ENCODE results near the gene NFKB2.
A peak's percentile ranks its signal among the peaks of the same experiment; 100 is the strongest.

Gene NFKB2

GRCh38 chr10:102408728-102409603 is 13.5 kb downstream of the NFKB2 start:
- peak; percentile 61 to 80 for DNase-seq (ENCODE audit: low read depth in 2 of 2)

GRCh38 chr10:102409604-102410428 is 14.3 kb downstream of the NFKB2 start:
- DNase-seq (ENCODE audit: low read depth in 2 of 2) = no peak

GRCh38 chr10:102410429-102411073 is 15.0 kb downstream of the NFKB2 start:
- DNase-seq (ENCODE audit: low read depth in 2 of 2) = peak in 1 of 2 donors; percentile 64

- DNase-seq (ENCODE audit: low read depth in 2 of 2) = no peak
These were observed 16.1 kb downstream of the NFKB2 start for GRCh38 chr10:102411341-102412255.

- DNase-seq (ENCODE audit: low read depth in 2 of 2) = no peak
These were observed 16.8 kb downstream of the NFKB2 start for GRCh38 chr10:102412293-102412692.

GRCh38 chr10:102413053-102413705 is 17.7 kb downstream of the NFKB2 start:
- no peak for DNase-seq (ENCODE audit: low read depth in 2 of 2)

GRCh38 chr10:102413806-102414561 is 18.5 kb downstream of the NFKB2 start:
- no peak for DNase-seq (ENCODE audit: low read depth in 2 of 2)

- no peak for DNase-seq (ENCODE audit: low read depth in 2 of 2)
These were observed 19.2 kb downstream of the NFKB2 start for GRCh38 chr10:102414749-102415148.

GRCh38 chr10:102416283-102416682 is 20.8 kb downstream of the NFKB2 start:
- no peak for DNase-seq (ENCODE audit: low read depth in 2 of 2)

GRCh38 chr10:102416695-102417094 is 21.2 kb downstream of the NFKB2 start:
- DNase-seq (ENCODE audit: low read depth in 2 of 2) = no peak

GRCh38 chr10:102418622-102419268 is 23.2 kb downstream of the NFKB2 start, which contains the start of gene PSD:
Gene PSD (minus strand): TSS chr10:102418785. CDS start chr10:102417038, 1,747 bp downstream.
- no peak for DNase-seq (ENCODE audit: low read depth in 2 of 2)

- peak in 1 of 2 donors; percentile 59 for DNase-seq (ENCODE audit: low read depth in 2 of 2)
These were observed 24.0 kb downstream of the NFKB2 start for GRCh38 chr10:102419269-102420180.

- DNase-seq (ENCODE audit: low read depth in 2 of 2) = no peak
These were observed 24.7 kb downstream of the NFKB2 start for GRCh38 chr10:102420181-102420713.

GRCh38 chr10:102420714-102421506 is 25.4 kb downstream of the NFKB2 start, which contains the start of gene FBXL15:
Gene FBXL15 (plus strand): TSS chr10:102420836. CDS start chr10:102421130, 294 bp downstream.
- DNase-seq (ENCODE audit: low read depth in 2 of 2) = peak; percentile 93 to 97

GRCh38 chr10:102421507-102421756 is 25.9 kb downstream of the NFKB2 start:
- no peak for DNase-seq (ENCODE audit: low read depth in 2 of 2)

GRCh38 chr10:102421757-102422512 is 26.4 kb downstream of the NFKB2 start:
- DNase-seq (ENCODE audit: low read depth in 2 of 2) = no peak

Data from stimulated activated CD4-positive, alpha-beta T cell treated with anti-CD3 and anti-CD28 coated beads, Interleukin-15, amount 100 ng/mL, for 48 hours (primary cell).